Gastrocnemius medialis (tissue), 4 donors: ENCODE measurements around the gene SCN8A. TPM values are rescaled to one million over a fixed set of nuclear protein-coding genes. Genes with fewer than 3 reads are reported as not detected.

ENCODE experiments used
- ATAC-seq, 2 donors: fragments of 150-250 bp; one replicate each; pipeline ENCODE4 v1.9.1; 2016
- DNase-seq, 2 donors: peaks; one replicate each; pipeline ENCODE4 v3.0.0-alpha.2; 2019
- H3K27ac ChIP-seq, 4 donors: fragments of 200-600 bp; sonication (generic); 1 replicate in 1 of 4; 2 replicates in 3 of 4; pipeline ENCODE4 v1.5.1; 2016 to 2018; ENCODE audit warnings: mild to moderate bottlenecking in 2 of 4, moderate library complexity in 1 of 4
- H3K27me3 ChIP-seq, 3 donors: fragments of 200-600 bp; sonication (generic) in 2 of 3; 1 replicate in 1 of 3; 2 replicates in 2 of 3; pipeline versions ENCODE4 v1.5.1 to v1.6.0; 2016 to 2019; ENCODE audit warnings: mild to moderate bottlenecking in 1 of 3, moderate library complexity in 1 of 3
- H3K36me3 ChIP-seq, 2 donors: fragments of 200-600 bp; sonication (generic) in 1 of 2; one replicate each; pipeline ENCODE4 v1.5.1; 2017 to 2018
- H3K4me1 ChIP-seq, 2 donors: fragments of 200-600 bp; sonication (generic) in 1 of 2; one replicate each; pipeline ENCODE4 v1.5.1; 2016 to 2017; ENCODE audit warnings: mild to moderate bottlenecking in 2 of 2
- H3K4me3 ChIP-seq, 4 donors: fragments of 200-600 bp; sonication (generic) in 3 of 4; 1 replicate in 1 of 4; 2 replicates in 3 of 4; pipeline ENCODE4 v1.5.1; 2016 to 2019; ENCODE audit warnings: mild to moderate bottlenecking in 2 of 4
- H3K9me3 ChIP-seq, 3 donors: fragments of 200-600 bp; sonication (generic) in 2 of 3; 1 replicate in 1 of 3; 2 replicates in 2 of 3; pipeline ENCODE4 v1.5.1; 2016 to 2019
- POLR2A ChIP-seq, 2 donors: fragments of 450-650 bp; IDR thresholded peaks; one replicate each; pipeline ENCODE4 v1.6.1; 2017; ENCODE audit warnings: antibody characterized with exemption in 2 of 2, mild to moderate bottlenecking in 2 of 2, moderate library complexity in 2 of 2
- in situ Hi-C, 4 donors: fragments of 200-750 bp; cut with MboI; loops; one replicate each; pipeline versions ENCODE4 v1.15.0 to v1.8.0; 2017; ENCODE audit warnings: low sequenced_read_pairs in 4 of 4
- intact Hi-C: fragments of 100-400 bp; cut with DNase I; formaldehyde crosslinking; loops from one replicate; pipeline ENCODE4 v1.15.1; 2023; ENCODE audit warnings: low total_unique reads
- total RNA-seq, 4 donors: library from RNA; depleted of rRNA; stranded (reverse); fragments of >200 nt; gene quantifications; one replicate each; pipeline versions ENCODE4 v1.1.0 to v1.2.3, GENCODE V29; 2016
- TF ChIP-seq, protein P1 (sequence below), 5 experiments: fragments of 450-650 bp in 3 of 5; fragments of 200-600 bp in 2 of 5; sonication (generic) in 2 of 5; IDR thresholded peaks in 4 of 5; conservative IDR thresholded peaks in 1 of 5; 1 replicate in 4 of 5; 2 replicates in 1 of 5; pipeline ENCODE4 v1.5.1; 2016 to 2019; ENCODE audit warnings: antibody characterized with exemption in 5 of 5, mild to moderate bottlenecking in 3 of 5, moderate library complexity in 3 of 5

The SCN8A gene
- total RNA-seq, 4 donors from 2014 or later = 0.05 to 0.29 TPM; not detected in 2

DNA sequence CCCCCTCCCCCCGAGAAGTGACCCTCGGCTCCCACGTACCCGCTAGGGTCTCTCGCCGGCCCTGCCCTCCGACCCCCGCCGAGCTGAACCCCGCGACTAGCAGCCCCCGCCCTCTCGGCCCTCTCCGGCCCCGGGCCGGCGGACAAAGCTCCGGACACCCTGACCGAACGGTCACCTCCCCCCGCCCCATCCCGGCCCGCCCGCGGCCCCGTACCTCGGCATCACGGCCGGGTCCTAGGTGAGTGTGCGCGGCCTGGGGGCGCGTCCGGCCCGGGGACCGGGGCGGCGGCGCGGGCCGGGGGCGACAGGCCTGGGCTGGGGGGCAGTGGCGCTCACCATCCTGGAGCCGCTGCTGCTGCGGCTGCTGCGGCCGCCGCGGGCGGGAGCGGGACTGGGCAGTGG, 257.3 kb downstream of the SCN8A start, which contains the start of gene FIGNL2:
Gene FIGNL2, minus strand, starts transcription at position 393 of the 402 bp plus-strand sequence. CDS start 26,305 bp downstream, outside the sequence.
- no peaks in the 10 kb centered on the region for H3K36me3 ChIP-seq
- DNase-seq = no peak
- H3K27me3 ChIP-seq = peaks cover 29 to 47% (median 34%) of the 10 kb centered on the region in 3 donors
- peak within 1 kb of the TSS; percentile 56 to 69 (median 58) for H3K4me3 ChIP-seq
- intact Hi-C loops = no loop called here
- in situ Hi-C loops = no loop called here
- peak within 1 kb of the TSS; percentile 54 to 73 (median 71) for H3K27ac ChIP-seq
- H3K4me1 ChIP-seq = peaks cover 0 to 19% of the 10 kb centered on the region in 2 donors
- no peaks in the 10 kb centered on the region for H3K9me3 ChIP-seq
- no peak for TF ChIP-seq POLR2A (IDR thresholded peaks at IDR 0.05)
- TF ChIP-seq, protein P1, sequence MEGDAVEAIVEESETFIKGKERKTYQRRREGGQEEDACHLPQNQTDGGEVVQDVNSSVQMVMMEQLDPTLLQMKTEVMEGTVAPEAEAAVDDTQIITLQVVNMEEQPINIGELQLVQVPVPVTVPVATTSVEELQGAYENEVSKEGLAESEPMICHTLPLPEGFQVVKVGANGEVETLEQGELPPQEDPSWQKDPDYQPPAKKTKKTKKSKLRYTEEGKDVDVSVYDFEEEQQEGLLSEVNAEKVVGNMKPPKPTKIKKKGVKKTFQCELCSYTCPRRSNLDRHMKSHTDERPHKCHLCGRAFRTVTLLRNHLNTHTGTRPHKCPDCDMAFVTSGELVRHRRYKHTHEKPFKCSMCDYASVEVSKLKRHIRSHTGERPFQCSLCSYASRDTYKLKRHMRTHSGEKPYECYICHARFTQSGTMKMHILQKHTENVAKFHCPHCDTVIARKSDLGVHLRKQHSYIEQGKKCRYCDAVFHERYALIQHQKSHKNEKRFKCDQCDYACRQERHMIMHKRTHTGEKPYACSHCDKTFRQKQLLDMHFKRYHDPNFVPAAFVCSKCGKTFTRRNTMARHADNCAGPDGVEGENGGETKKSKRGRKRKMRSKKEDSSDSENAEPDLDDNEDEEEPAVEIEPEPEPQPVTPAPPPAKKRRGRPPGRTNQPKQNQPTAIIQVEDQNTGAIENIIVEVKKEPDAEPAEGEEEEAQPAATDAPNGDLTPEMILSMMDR (IDR thresholded peaks at IDR 0.05 in 4 of 5, conservative IDR thresholded peaks at IDR 0.05 in 1 of 5) = no peak
- no peak for ATAC-seq

GRCh38 chr12:51848841-51849735, 258.1 kb downstream of the SCN8A start:
- no peaks in the 10 kb centered on the region for H3K9me3 ChIP-seq
- no peak for ATAC-seq
- intact Hi-C loops = no loop called here
- H3K36me3 ChIP-seq = no peaks in the 10 kb centered on the region
- peaks cover 0 to 19% of the 10 kb centered on the region in 2 donors for H3K4me1 ChIP-seq
- peak overlapping the region; percentile 38 to 70 (median 60) for H3K27ac ChIP-seq
- H3K27me3 ChIP-seq = peaks cover 29 to 45% (median 34%) of the 10 kb centered on the region in 3 donors
- no peak for DNase-seq
- H3K4me3 ChIP-seq = peak overlapping the region in 2 of 4 donors; percentile 27 to 56
- in situ Hi-C loops = no loop called here
- no peak for TF ChIP-seq POLR2A (IDR thresholded peaks at IDR 0.05)

DNA sequence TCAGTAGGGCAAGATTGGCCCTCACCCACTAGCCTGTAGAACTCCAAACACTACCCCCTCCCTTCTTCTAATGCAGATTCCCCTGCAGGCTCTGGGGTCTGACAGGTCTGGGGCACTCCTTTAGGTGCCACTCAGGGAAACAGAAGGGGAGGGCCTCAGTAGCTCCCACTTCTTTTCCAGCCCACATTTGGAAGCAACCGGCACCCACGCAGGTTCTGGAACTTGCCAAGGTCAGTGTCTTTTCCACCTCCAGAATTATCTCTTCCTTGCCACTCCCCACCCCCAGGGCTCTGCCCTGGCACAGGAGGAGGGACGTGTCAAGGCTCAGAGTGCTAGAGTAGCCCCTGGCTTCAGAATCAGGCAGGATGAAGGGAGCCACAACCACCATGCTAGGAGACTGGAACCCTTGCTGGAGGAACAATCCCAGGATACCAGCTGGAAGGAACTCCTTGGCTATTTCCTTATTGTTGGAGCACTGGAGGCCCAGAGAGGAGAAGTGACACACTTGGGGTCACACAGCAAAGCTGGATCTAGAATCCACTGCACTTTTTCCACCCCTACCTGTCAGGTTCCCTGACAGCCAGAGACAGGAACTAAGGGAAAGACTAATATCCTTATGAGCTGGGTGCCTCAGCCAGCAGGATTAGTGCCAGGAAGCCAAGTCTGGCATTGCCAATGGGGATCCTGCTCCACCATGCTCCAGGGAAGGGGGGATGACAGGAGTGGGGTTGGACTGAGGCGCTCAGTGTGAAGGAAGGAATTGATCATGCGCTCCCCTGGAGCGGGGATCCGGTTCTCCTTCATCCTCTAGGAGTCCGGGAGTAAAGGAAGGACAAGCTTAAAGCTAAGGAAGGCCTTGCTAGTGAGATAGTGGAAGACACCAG, 259.3 kb downstream of the SCN8A start:
- H3K27me3 ChIP-seq = peaks cover 20 to 35% (median 29%) of the 10 kb centered on the region in 3 donors
- no peak overlapping the region for H3K4me3 ChIP-seq
- intact Hi-C loops (no loop called here), in situ Hi-C loops (no loop called here)
- H3K27ac ChIP-seq = peak overlapping the region in 3 of 4 donors; percentile 30 to 57 (median 35)
- H3K36me3 ChIP-seq = no peaks in the 10 kb centered on the region
- ATAC-seq (no peak), DNase-seq (no peak)
- TF ChIP-seq POLR2A (IDR thresholded peaks at IDR 0.05) = no peak
- TF ChIP-seq, protein P1 (IDR thresholded peaks at IDR 0.05 in 4 of 5, conservative IDR thresholded peaks at IDR 0.05 in 1 of 5) = no peak
- H3K4me1 ChIP-seq = peaks cover 0 to 19% of the 10 kb centered on the region in 2 donors
- no peaks in the 10 kb centered on the region for H3K9me3 ChIP-seq

DNA sequence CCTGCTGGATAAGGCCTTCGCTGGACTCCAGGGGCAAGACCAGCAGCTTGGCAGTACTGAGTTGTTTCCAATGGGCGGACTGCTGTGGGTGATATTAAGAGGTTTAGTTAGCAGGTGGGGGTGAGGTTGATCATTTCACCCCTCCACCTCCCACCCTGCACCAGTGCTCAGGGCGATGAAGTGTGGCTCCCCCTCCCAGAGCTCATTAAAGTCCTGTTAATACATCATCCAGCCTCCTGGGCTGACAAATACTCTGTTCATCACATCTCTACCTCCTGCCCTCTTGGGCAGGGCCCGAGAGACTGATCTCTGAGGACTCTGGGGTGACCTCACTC, 259.9 kb downstream of the SCN8A start:
- H3K9me3 ChIP-seq = no peaks in the 10 kb centered on the region
- in situ Hi-C loops = no loop called here
- peaks cover 16 to 29% (median 23%) of the 10 kb centered on the region in 3 donors for H3K27me3 ChIP-seq
- H3K4me1 ChIP-seq = peaks cover 0 to 19% of the 10 kb centered on the region in 2 donors
- H3K36me3 ChIP-seq = no peaks in the 10 kb centered on the region
- DNase-seq (no peak), ATAC-seq (no peak)
- intact Hi-C loops = no loop called here
- TF ChIP-seq, protein P1 (IDR thresholded peaks at IDR 0.05 in 4 of 5, conservative IDR thresholded peaks at IDR 0.05 in 1 of 5) = no peak
- no peak for TF ChIP-seq POLR2A (IDR thresholded peaks at IDR 0.05)
- H3K4me3 ChIP-seq = no peak overlapping the region
- H3K27ac ChIP-seq = peak overlapping the region in 2 of 4 donors; percentile 21 to 35
